ENCODE measurements around the gene STK38L. TPM values are rescaled to one million over a fixed set of nuclear protein-coding genes. Genes with fewer than 3 reads are reported as not detected.
A peak's percentile ranks its signal among the peaks of the same experiment; 100 is the strongest.

STK38L gene
- total and polyA plus RNA-seq, 9 of the 15 experiments (the other 6 are each of a cell fraction or from before 2014, with no cell fraction given): 2.6 to 10.7 (median 6.9) TPM

DNA sequence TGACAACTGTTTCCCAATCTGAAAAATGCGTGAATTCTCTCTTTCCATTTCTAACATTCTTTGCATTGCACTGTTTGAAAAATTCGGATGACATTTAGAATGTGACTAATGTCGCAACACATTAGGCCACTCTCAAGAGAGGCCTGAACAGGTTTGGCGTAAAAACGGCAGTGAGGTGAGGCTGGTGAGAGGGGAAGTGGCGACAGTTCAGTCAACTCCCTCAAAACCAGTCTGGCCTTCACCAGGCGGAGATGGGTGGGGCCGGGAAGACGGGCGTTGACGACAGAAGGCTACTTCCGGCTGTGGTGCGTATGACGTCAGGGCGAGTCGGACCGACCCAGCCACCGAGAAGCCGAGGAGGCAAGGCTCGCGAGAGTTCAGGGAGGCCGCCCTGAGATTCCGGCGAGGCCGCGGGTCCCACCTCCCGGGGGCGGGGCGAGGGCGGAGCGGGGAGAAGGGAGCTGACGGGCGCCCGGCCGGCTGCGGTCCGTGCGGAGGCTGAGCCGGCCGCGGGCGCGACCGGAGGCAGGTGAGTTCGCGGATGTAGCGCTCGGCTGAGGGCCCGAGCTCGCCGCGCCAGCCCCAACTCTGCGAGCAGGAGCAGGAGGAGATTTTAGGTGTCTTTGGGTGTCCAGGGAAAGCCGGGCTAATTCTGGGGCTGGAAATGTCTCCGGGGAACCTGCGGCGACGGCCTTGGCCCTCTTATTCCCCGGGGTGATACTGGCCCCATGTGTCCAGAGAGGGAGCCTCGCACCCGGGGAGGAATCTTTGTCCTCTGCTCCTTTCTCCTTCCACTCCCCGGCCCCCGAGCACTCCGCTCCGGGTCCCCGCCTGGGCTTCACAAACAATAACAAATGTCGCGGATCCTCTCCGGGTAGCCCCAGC lies at the start of gene STK38L (continued):
- no peak for TF ChIP-seq MIER1 (IDR thresholded peaks at IDR 0.05; ENCODE audit: low read depth)
- TF ChIP-seq HDAC1 (IDR thresholded peaks at IDR 0.05): peak in 1 of 2 experiments; percentile 23; a peak in 1 of 4 replicates
- TF ChIP-seq TRIM28 (IDR thresholded peaks at IDR 0.05): 0 out of 2 replicates have a peak, but pooled peaks have one; percentile 30
- peak; percentile 57; the same call in 1 of the 2 replicates for TF ChIP-seq E2F3 (CRISPR knock-in tag; IDR thresholded peaks at IDR 0.05)
- TF ChIP-seq, protein P1, sequence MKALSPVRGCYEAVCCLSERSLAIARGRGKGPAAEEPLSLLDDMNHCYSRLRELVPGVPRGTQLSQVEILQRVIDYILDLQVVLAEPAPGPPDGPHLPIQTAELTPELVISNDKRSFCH (CRISPR knock-in tag; IDR thresholded peaks at IDR 0.05): no peak
- TF ChIP-seq, protein P1 (tag; IDR thresholded peaks at IDR 0.05): peak; percentile 68; the same call in 1 of the 2 replicates
- peak in 1 of 2 experiments; percentile 65; a peak in 1 of 4 replicates for TF ChIP-seq CSDE1 (IDR thresholded peaks at IDR 0.05)
- TF ChIP-seq BACH1 (tag; IDR thresholded peaks at IDR 0.05): no peak
- TF ChIP-seq, protein P2, sequence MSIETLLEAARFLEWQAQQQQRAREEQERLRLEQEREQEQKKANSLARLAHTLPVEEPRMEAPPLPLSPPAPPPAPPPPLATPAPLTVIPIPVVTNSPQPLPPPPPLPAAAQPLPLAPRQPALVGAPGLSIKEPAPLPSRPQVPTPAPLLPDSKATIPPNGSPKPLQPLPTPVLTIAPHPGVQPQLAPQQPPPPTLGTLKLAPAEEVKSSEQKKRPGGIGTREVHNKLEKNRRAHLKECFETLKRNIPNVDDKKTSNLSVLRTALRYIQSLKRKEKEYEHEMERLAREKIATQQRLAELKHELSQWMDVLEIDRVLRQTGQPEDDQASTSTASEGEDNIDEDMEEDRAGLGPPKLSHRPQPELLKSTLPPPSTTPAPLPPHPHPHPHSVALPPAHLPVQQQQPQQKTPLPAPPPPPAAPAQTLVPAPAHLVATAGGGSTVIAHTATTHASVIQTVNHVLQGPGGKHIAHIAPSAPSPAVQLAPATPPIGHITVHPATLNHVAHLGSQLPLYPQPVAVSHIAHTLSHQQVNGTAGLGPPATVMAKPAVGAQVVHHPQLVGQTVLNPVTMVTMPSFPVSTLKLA (conservative IDR thresholded peaks at IDR 0.05): peak in 1 of 2 experiments; percentile 35; a peak in 1 of 4 replicates
- TF ChIP-seq GABPB1 (CRISPR knock-in tag; IDR thresholded peaks at IDR 0.05): peak; percentile 98
- TF ChIP-seq, protein P3, sequence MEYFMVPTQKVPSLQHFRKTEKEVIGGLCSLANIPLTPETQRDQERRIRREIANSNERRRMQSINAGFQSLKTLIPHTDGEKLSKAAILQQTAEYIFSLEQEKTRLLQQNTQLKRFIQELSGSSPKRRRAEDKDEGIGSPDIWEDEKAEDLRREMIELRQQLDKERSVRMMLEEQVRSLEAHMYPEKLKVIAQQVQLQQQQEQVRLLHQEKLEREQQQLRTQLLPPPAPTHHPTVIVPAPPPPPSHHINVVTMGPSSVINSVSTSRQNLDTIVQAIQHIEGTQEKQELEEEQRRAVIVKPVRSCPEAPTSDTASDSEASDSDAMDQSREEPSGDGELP (CRISPR knock-in tag; IDR thresholded peaks at IDR 0.05; ENCODE audit: borderline replicate concordance): peak; percentile 61; the same call in 1 of the 2 replicates
- TF ChIP-seq, protein P4, sequence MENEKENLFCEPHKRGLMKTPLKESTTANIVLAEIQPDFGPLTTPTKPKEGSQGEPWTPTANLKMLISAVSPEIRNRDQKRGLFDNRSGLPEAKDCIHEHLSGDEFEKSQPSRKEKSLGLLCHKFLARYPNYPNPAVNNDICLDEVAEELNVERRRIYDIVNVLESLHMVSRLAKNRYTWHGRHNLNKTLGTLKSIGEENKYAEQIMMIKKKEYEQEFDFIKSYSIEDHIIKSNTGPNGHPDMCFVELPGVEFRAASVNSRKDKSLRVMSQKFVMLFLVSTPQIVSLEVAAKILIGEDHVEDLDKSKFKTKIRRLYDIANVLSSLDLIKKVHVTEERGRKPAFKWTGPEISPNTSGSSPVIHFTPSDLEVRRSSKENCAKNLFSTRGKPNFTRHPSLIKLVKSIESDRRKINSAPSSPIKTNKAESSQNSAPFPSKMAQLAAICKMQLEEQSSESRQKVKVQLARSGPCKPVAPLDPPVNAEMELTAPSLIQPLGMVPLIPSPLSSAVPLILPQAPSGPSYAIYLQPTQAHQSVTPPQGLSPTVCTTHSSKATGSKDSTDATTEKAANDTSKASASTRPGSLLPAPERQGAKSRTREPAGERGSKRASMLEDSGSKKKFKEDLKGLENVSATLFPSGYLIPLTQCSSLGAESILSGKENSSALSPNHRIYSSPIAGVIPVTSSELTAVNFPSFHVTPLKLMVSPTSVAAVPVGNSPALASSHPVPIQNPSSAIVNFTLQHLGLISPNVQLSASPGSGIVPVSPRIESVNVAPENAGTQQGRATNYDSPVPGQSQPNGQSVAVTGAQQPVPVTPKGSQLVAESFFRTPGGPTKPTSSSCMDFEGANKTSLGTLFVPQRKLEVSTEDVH (IDR thresholded peaks at IDR 0.05; ENCODE audit: low read depth, partially characterized antibody): peak; percentile 71
- TF ChIP-seq RBM17 (IDR thresholded peaks at IDR 0.05; ENCODE audit: borderline replicate concordance, low read depth, low read length): no peak
- peak; percentile 78 for TF ChIP-seq KDM5B (IDR thresholded peaks at IDR 0.05; ENCODE audit: insufficient replicate concordance, low read depth, low read length)
- TF ChIP-seq, protein P5, sequence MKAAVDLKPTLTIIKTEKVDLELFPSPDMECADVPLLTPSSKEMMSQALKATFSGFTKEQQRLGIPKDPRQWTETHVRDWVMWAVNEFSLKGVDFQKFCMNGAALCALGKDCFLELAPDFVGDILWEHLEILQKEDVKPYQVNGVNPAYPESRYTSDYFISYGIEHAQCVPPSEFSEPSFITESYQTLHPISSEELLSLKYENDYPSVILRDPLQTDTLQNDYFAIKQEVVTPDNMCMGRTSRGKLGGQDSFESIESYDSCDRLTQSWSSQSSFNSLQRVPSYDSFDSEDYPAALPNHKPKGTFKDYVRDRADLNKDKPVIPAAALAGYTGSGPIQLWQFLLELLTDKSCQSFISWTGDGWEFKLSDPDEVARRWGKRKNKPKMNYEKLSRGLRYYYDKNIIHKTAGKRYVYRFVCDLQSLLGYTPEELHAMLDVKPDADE (conservative IDR thresholded peaks at IDR 0.05; ENCODE audit: control insufficient read depth, low read depth, low read length): 0 out of 2 replicates have a peak, but pooled peaks have one; percentile 20
- TF ChIP-seq MTA2 (IDR thresholded peaks at IDR 0.05; ENCODE audit: low read depth): no peak
- TF ChIP-seq EZH2 (IDR thresholded peaks at IDR 0.05; ENCODE audit: borderline replicate concordance, low read depth, low read length): no peak
- TF ChIP-seq TAF1 (IDR thresholded peaks at IDR 0.05; ENCODE audit: control insufficient read depth, extremely low read depth, insufficient read depth, low read length, severe bottlenecking): peak; percentile 60
- TF ChIP-seq HOXB6 (CRISPR knock-in tag; IDR thresholded peaks at IDR 0.05; ENCODE audit: borderline replicate concordance): 0 out of 2 replicates have a peak, but pooled peaks have one; percentile 60
- TF ChIP-seq TRIM24 (IDR thresholded peaks at IDR 0.05): peak in 1 of 2 experiments; percentile 47; a peak in 1 of 4 replicates

Data from K562 (cell line).